Measurements from ENCODE around the gene OSMR.

DNA sequence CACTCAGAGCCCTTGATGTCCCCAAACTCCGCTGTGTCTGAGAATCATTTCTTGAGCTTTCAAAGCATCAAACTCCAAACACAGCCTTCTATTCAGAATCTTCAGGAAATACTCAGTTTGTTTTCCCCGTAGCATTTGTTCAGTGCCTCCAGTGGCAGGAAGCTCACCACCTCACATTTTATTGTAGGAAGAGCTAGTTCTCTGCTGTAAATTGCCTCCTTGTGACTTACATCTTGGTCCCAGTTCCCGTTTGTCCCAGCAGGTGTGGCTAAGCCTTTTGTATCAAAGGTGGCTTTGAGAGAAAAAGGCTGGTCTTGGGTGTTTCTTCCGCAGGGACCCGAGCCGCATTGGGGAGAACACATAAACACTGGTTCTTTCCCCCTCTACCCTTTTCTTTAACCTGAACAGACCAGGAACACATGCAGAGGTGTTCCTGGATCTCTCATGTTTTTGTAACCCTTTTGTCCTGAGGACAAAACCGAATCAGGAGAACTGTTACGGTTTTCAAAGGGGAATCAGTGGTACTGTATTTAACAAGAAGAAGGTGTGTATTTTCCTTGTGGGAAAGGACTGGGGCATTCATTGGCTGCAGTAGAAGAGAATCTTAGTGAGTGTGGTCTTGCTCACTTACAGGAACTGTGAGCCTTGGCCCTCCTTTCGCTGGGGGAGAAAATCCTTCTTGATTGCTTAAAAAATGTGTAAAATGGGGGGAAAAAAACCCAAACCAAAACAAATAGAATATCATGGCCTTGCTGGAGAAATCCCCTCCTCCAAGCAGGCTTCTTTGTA is 1.9 kb downstream of the OSMR start:
- TF ChIP-seq TAF1 (IDR thresholded peaks at IDR 0.05; ENCODE audit: borderline replicate concordance, low read depth, low read length): no peak
- no peak for TF ChIP-seq POLR2A (IDR thresholded peaks at IDR 0.05; ENCODE audit: low read depth, low read length)
- no peak for TF ChIP-seq POLR2AphosphoS5 (IDR thresholded peaks at IDR 0.05; ENCODE audit: low read depth, low read length)
